ENCODE measurements around the gene ADAMTS17. TPM values are rescaled to one million over a fixed set of nuclear protein-coding genes. Genes with fewer than 3 reads are reported as not detected.

ADAMTS17 gene
- total and polyA plus RNA-seq, 2 experiments from 2014 or later, result 3.7 to 4.4 TPM

DNA sequence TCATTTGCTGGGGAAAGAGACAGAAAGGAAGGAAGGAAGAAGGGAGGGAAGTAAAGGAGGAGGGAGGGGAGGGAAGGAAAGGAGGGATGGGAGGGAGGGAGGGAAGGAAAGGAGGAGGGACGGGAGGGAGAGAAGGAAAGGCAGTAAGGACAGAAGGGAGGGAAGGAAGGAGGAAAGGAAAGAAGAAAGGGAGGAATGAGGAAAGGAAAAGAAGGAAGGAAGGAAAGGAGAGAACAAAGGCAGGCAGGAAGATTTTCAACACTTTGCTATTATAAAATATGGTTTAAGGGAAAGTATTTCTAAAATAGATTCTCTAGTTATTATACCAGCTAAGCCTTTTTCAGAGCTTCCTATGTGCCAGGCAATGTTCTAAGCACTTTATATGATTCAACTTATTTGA, 330.5 kb downstream of the ADAMTS17 start:
- no CpG with 5 or more reads among the region's 1 CpG for WGBS (ENCODE audit: low lambda C conversion rate, missing lambda C conversion rate)
- Histone ChIP-seq H3K27ac (no peak overlapping the region), H4K20me1 (ENCODE audit: insufficient read depth, poor library complexity, severe bottlenecking) (no peaks in the 10 kb centered on the region), H3K9me3 (ENCODE audit: low read depth) (no peaks in the 10 kb centered on the region), H3K4me2 (no peak overlapping the region), H2AFZ (no peak overlapping the region), H3K79me2 (no peaks in the 10 kb centered on the region), H3K36me3 (replicated peaks; ENCODE audit: insufficient read depth, low read depth) (no peaks in the 10 kb centered on the region), H3K4me1 (ENCODE audit: insufficient read depth) (no peaks in the 10 kb centered on the region), H3K27me3 (no peaks in the 10 kb centered on the region), H3K4me3 (no peak overlapping the region), H3K9me2 (replicated peaks; ENCODE audit: insufficient read depth) (no peaks in the 10 kb centered on the region)
- DNase-seq (ENCODE audit: low spot score), result no peak
- TF ChIP-seq, protein P1, sequence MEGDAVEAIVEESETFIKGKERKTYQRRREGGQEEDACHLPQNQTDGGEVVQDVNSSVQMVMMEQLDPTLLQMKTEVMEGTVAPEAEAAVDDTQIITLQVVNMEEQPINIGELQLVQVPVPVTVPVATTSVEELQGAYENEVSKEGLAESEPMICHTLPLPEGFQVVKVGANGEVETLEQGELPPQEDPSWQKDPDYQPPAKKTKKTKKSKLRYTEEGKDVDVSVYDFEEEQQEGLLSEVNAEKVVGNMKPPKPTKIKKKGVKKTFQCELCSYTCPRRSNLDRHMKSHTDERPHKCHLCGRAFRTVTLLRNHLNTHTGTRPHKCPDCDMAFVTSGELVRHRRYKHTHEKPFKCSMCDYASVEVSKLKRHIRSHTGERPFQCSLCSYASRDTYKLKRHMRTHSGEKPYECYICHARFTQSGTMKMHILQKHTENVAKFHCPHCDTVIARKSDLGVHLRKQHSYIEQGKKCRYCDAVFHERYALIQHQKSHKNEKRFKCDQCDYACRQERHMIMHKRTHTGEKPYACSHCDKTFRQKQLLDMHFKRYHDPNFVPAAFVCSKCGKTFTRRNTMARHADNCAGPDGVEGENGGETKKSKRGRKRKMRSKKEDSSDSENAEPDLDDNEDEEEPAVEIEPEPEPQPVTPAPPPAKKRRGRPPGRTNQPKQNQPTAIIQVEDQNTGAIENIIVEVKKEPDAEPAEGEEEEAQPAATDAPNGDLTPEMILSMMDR (IDR thresholded peaks at IDR 0.05; ENCODE audit: poor library complexity), result no peak
- no peak for TF ChIP-seq EZH2 (IDR thresholded peaks at IDR 0.05; ENCODE audit: borderline replicate concordance)

DNA sequence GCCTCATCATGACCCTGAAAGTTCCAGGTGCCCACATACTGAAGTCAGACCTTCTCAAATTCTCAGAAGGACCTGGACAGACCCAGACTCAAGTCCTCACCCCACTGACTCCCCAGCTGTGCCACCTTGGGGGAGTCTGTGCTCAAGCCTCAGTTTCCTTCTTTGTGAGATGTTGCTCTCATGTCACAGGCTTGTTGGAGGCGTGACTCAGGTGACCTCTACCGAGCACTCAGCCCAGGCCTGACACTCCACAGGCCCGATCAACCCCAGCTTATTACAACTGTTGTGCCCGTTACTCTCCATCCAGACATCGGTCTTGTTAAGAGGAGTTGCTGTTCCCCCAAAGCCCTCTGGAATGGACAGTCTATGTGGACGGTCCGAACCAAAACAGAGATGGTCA, 332.4 kb downstream of the ADAMTS17 start:
- Histone ChIP-seq H3K4me1 (ENCODE audit: insufficient read depth) (no peaks in the 10 kb centered on the region), H3K27me3 (no peaks in the 10 kb centered on the region), H3K4me3 (no peak overlapping the region), H3K9me2 (replicated peaks; ENCODE audit: insufficient read depth) (no peaks in the 10 kb centered on the region), H3K27ac (no peak overlapping the region), H3K36me3 (replicated peaks; ENCODE audit: insufficient read depth, low read depth) (no peaks in the 10 kb centered on the region), H3K9me3 (ENCODE audit: low read depth) (no peaks in the 10 kb centered on the region), H3K79me2 (no peaks in the 10 kb centered on the region), H4K20me1 (ENCODE audit: insufficient read depth, poor library complexity, severe bottlenecking) (no peaks in the 10 kb centered on the region), H2AFZ (no peak overlapping the region), H3K4me2 (no peak overlapping the region)
- 94% methylated on average over 7 of the region's 7 CpGs for WGBS (ENCODE audit: low lambda C conversion rate, missing lambda C conversion rate)
- TF ChIP-seq, protein P1 (IDR thresholded peaks at IDR 0.05; ENCODE audit: poor library complexity), result no peak
- TF ChIP-seq EZH2phosphoT487 (IDR thresholded peaks at IDR 0.05; ENCODE audit: low read depth, severe bottlenecking, unreplicated experiment) (no peak), EZH2 (IDR thresholded peaks at IDR 0.05; ENCODE audit: borderline replicate concordance) (no peak)
- DNase-seq (ENCODE audit: low spot score), result no peak

- no peak overlapping the region for H3K4me3 ChIP-seq
- no peaks in the 10 kb centered on the region for H3K9me2 ChIP-seq (replicated peaks; ENCODE audit: insufficient read depth)
- H3K4me2 ChIP-seq, result no peak overlapping the region
- no peaks in the 10 kb centered on the region for H3K4me1 ChIP-seq (ENCODE audit: insufficient read depth)
- 95% methylated on average over 6 of the region's 6 CpGs for WGBS (ENCODE audit: low lambda C conversion rate, missing lambda C conversion rate)
- H3K79me2 ChIP-seq, result no peaks in the 10 kb centered on the region
- H2AFZ ChIP-seq, result no peak overlapping the region
- no peaks in the 10 kb centered on the region for H3K36me3 ChIP-seq (replicated peaks; ENCODE audit: insufficient read depth, low read depth)
- DNase-seq (ENCODE audit: low spot score), result no peak
- no peaks in the 10 kb centered on the region for H3K27me3 ChIP-seq
- no peaks in the 10 kb centered on the region for H3K9me3 ChIP-seq (ENCODE audit: low read depth)
- TF ChIP-seq EZH2 (IDR thresholded peaks at IDR 0.05; ENCODE audit: borderline replicate concordance) (no peak), EZH2phosphoT487 (IDR thresholded peaks at IDR 0.05; ENCODE audit: low read depth, severe bottlenecking, unreplicated experiment) (no peak)
- TF ChIP-seq, protein P1 (IDR thresholded peaks at IDR 0.05; ENCODE audit: poor library complexity), result no peak
- no peaks in the 10 kb centered on the region for H4K20me1 ChIP-seq (ENCODE audit: insufficient read depth, poor library complexity, severe bottlenecking)
- no peak overlapping the region for H3K27ac ChIP-seq
These were observed 333.5 kb downstream of the ADAMTS17 start for GRCh38 chr15:100008258-100008657.

- no peaks in the 10 kb centered on the region for H3K9me3 ChIP-seq (ENCODE audit: low read depth)
- H3K9me2 ChIP-seq (replicated peaks; ENCODE audit: insufficient read depth), result no peaks in the 10 kb centered on the region
- H3K4me2 ChIP-seq, result no peak overlapping the region
- TF ChIP-seq EZH2phosphoT487 (IDR thresholded peaks at IDR 0.05; ENCODE audit: low read depth, severe bottlenecking, unreplicated experiment), result no peak
- TF ChIP-seq, protein P1 (IDR thresholded peaks at IDR 0.05; ENCODE audit: poor library complexity), result no peak
- TF ChIP-seq EZH2 (IDR thresholded peaks at IDR 0.05; ENCODE audit: borderline replicate concordance), result no peak
- H2AFZ ChIP-seq, result no peak overlapping the region
- H3K36me3 ChIP-seq (replicated peaks; ENCODE audit: insufficient read depth, low read depth), result no peaks in the 10 kb centered on the region
- H3K4me3 ChIP-seq, result no peak overlapping the region
- no peaks in the 10 kb centered on the region for H3K4me1 ChIP-seq (ENCODE audit: insufficient read depth)
- no peak overlapping the region for H3K27ac ChIP-seq
- no peak for DNase-seq (ENCODE audit: low spot score)
- no peaks in the 10 kb centered on the region for H3K27me3 ChIP-seq
- H4K20me1 ChIP-seq (ENCODE audit: insufficient read depth, poor library complexity, severe bottlenecking), result no peaks in the 10 kb centered on the region
- 96% methylated on average over 10 of the region's 10 CpGs for WGBS (ENCODE audit: low lambda C conversion rate, missing lambda C conversion rate)
- no peaks in the 10 kb centered on the region for H3K79me2 ChIP-seq
These were observed 334.2 kb downstream of the ADAMTS17 start for GRCh38 chr15:100007609-100008008.

Measured in hepatocyte (in vitro differentiated cells).